PC-3 (cell line): ENCODE results near the gene BSN. TPM values are rescaled to one million over a fixed set of nuclear protein-coding genes. Genes with fewer than 3 reads are reported as not detected.
"Not testable (repeated sequence)": the region's sequence is repeated elsewhere in the genome, so short reads cannot be mapped to it uniquely, and the experiment has no call there.

Experiments used
- ATAC-seq: fragments of 200-7000 bp; cut with Tn5 transposase; 2 replicates; pipeline ENCODE4 v1.9.1; 2020; ENCODE audit warnings: mild to moderate bottlenecking, moderate library complexity
- BruUV-seq: library from RNA; stranded (reverse); fragments of 400-500 nt; replicated peaks from 2 replicates; lab custom pipeline; 2021; lab: Mats Ljungman, UMichigan
- CTCF ChIA-PET: fragments of 300-600 bp; sonication (Branson Sonifier 250); formaldehyde crosslinking; loops from one replicate; lab custom pipeline; 2022; ENCODE audit warnings: antibody characterized with exemption; lab: Charles Lee
- POLR2A ChIA-PET: fragments of 300-600 bp; sonication (Branson Sonifier 250); formaldehyde crosslinking; loops from one replicate; lab custom pipeline; 2022; ENCODE audit warnings: antibody characterized with exemption; ENCODE audit not compliant: unreplicated experiment; lab: Charles Lee
- DNase-seq: peaks from one replicate; pipeline ENCODE4 v3.0.0-alpha.2; 2015
- H2AFZ ChIP-seq: fragments of 300-600 bp; sonication (generic); 2 replicates; pipeline ENCODE4 v1.6.0; 2016; ENCODE audit warnings: antibody characterized with exemption, low read length
- H3F3A ChIP-seq: fragments of 300-600 bp; sonication (generic); one replicate; pipeline ENCODE4 v1.6.0; 2017; ENCODE audit warnings: antibody characterized with exemption, low read length, control low read depth, mild to moderate bottlenecking; ENCODE audit not compliant: unreplicated experiment
- H3K27ac ChIP-seq: fragments of 300-600 bp; sonication (generic); 2 replicates; pipeline ENCODE4 v1.5.1; 2016; ENCODE audit warnings: mild to moderate bottlenecking, low read length
- H3K27me3 ChIP-seq: fragments of 300-600 bp; sonication (generic); 2 replicates; pipeline ENCODE4 v1.6.1; 2016; ENCODE audit warnings: low read length, mixed read lengths
- H3K36me3 ChIP-seq: fragments of 300-600 bp; sonication (generic); 2 replicates; pipeline ENCODE4 v1.6.1; 2016; ENCODE audit warnings: low read depth, mixed run types, low read length, mixed read lengths
- H3K4me1 ChIP-seq: fragments of 300-600 bp; sonication (generic); 2 replicates; pipeline ENCODE4 v1.5.1; 2016; ENCODE audit warnings: low read length; ENCODE audit not compliant: insufficient read depth
- H3K4me2 ChIP-seq: fragments of 300-600 bp; sonication (generic); 2 replicates; pipeline ENCODE4 v1.6.0; 2016; ENCODE audit warnings: low read length
- H3K4me3 ChIP-seq: fragments of 300-600 bp; sonication (generic); 2 replicates; pipeline ENCODE4 v1.5.1; 2016; ENCODE audit warnings: mild to moderate bottlenecking, low read length, mixed read lengths
- H3K79me2 ChIP-seq: fragments of 300-600 bp; sonication (generic); 2 replicates; pipeline ENCODE4 v1.6.1; 2017; ENCODE audit warnings: low read length, mixed read lengths
- H3K9ac ChIP-seq: fragments of 300-600 bp; sonication (generic); 2 replicates; pipeline ENCODE4 v1.6.0; 2016; ENCODE audit warnings: mild to moderate bottlenecking, low read length
- H3K9me2 ChIP-seq: fragments of 300-600 bp; sonication (generic); replicated peaks from 2 replicates; pipeline ENCODE4 v1.6.1; 2016; ENCODE audit warnings: mixed run types, low read length, mixed read lengths
- H3K9me3 ChIP-seq: fragments of 300-600 bp; sonication (generic); 2 replicates; pipeline ENCODE4 v1.6.1; 2016; ENCODE audit warnings: low read length, mixed read lengths
- H4K20me1 ChIP-seq: fragments of 300-600 bp; sonication (generic); 2 replicates; pipeline ENCODE4 v1.6.1; 2016; ENCODE audit warnings: low read length, mixed read lengths
- intact Hi-C: fragments of 100-400 bp; cut with micrococcal nuclease; formaldehyde crosslinking; loops from 2 replicates; pipeline ENCODE4 v1.9.0; 2023
- total RNA-seq: library from RNA; depleted of rRNA; stranded (reverse); fragments of >200 nt; gene quantifications from 2 replicates; pipeline ENCODE4 v1.2.3, GENCODE V29; 2014

BSN gene
- total RNA-seq, 1 experiment from 2014 or later, result 0.80 TPM

DNA sequence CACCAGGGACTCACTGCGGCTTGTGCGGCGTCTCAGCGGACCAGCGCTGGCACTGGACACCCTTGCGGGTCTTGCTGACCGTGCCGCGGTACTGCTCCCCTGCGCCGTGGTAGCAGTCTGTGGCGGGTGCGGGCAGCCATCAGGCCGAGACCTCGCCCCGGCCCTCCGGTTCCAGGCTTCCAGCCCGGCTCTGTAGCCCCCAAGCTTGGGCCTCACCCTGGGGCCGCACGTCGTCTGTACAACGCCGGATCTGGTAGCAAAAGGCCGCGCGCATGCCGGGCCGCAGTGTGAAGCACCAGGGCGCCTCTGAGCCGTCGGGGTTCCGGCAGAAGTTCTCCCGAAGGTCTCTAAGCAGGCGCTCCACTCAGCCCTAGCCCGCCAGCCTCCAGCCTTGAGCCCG is 131.6 kb downstream of the BSN start:
- intact Hi-C loops, H4K20me1 ChIP-seq, H3K9ac ChIP-seq, H3K9me2 ChIP-seq, H3K4me1 ChIP-seq, H3K27me3 ChIP-seq, H3K9me3 ChIP-seq, H3F3A ChIP-seq, H2AFZ ChIP-seq, H3K4me3 ChIP-seq, ATAC-seq, DNase-seq, POLR2A ChIA-PET, H3K4me2 ChIP-seq, BruUV-seq, H3K27ac ChIP-seq, CTCF ChIA-PET: not testable (repeated sequence)
- peaks cover 14% of the 10 kb centered on the region for H3K79me2 ChIP-seq
- H3K36me3 ChIP-seq, result peaks cover 23% of the 10 kb centered on the region; the same call in 1 of the 2 replicates

DNA sequence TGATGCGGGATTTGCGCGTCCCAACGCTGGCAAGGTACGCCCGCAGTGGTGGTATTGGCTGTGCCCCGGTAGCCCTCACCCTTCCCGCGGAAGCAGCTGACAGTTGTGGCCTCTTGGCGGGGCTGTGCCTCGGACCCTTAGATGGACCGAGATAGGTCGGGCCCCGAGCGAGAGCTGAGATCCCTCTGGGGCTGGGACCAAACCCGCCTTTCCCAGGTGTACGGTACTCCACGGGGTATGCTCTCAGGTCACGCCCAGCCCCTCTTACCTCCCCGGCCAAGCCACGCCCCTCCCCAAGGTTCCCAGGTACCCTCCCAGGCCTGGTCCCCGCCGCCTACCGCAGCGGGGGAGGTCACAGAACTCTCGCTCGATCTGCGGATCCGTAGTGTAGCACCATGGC is 132.1 kb downstream of the BSN start:
- ATAC-seq, H3K4me3 ChIP-seq, H3K9me3 ChIP-seq, H3K9ac ChIP-seq, BruUV-seq, H3K9me2 ChIP-seq, CTCF ChIA-PET, POLR2A ChIA-PET, H2AFZ ChIP-seq, H3K4me1 ChIP-seq, H3K27me3 ChIP-seq, DNase-seq, H3K27ac ChIP-seq, H3K4me2 ChIP-seq, H4K20me1 ChIP-seq, intact Hi-C loops, H3F3A ChIP-seq: not testable (repeated sequence)
- peaks cover 18% of the 10 kb centered on the region; the same call in 1 of the 2 replicates for H3K36me3 ChIP-seq
- H3K79me2 ChIP-seq, result peaks cover 18% of the 10 kb centered on the region

DNA sequence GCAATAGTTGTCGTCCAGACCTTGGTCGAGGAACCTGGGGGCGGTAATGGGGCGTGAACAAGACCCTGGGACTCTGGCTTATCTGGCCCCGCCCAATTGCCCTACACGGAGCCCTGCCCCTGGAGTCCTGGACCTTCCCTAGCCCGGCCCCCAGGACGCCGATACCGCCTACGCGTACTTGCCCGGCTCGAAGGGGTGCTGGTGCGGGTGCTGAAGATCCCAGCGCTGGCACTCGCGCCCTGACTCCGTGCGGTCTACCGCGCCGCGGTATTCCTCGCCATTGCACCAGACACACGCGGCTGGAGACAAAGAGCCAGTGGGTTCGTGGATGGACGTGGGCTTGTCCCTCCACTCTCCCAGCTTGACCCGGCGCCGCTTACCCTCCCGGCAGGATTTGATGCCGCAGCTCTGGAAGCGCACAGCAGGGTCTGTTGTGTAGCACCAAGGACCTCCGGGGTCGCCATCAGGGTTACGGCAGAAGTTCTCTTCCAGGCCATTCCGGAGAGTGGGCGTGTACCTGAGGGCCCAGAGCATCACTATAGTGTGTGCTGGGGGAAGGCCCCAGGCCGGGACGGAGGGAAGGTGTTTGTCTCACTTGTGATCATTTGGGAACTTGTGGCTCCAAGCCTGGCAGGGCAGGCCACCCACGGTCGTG is 132.6 kb downstream of the BSN start:
- peaks cover 13% of the 10 kb centered on the region; the same call in 1 of the 2 replicates for H3K36me3 ChIP-seq
- H3K9ac ChIP-seq, H3K9me3 ChIP-seq, DNase-seq, H3F3A ChIP-seq, H3K4me3 ChIP-seq, H3K4me2 ChIP-seq, BruUV-seq, H3K27ac ChIP-seq, ATAC-seq, H3K4me1 ChIP-seq, intact Hi-C loops, CTCF ChIA-PET, H3K27me3 ChIP-seq, POLR2A ChIA-PET, H4K20me1 ChIP-seq, H2AFZ ChIP-seq, H3K9me2 ChIP-seq: not testable (repeated sequence)
- H3K79me2 ChIP-seq, result peaks cover 20% of the 10 kb centered on the region

- intact Hi-C loops, result not testable (repeated sequence)
These were observed 133.1 kb downstream of the BSN start for GRCh38 chr3:49687424-49687795.

GRCh38 chr3:49688338-49689045 is 134.2 kb downstream of the BSN start:
- peak; percentile 2 for ATAC-seq

More at GRCh38 chr3:49687424-49687795, 133.1 kb downstream of the BSN start:
- H3K4me3 ChIP-seq, H3K9me3 ChIP-seq, DNase-seq, H3K27me3 ChIP-seq, H3K36me3 ChIP-seq, H3K4me1 ChIP-seq, BruUV-seq, ATAC-seq, H3K27ac ChIP-seq, H3K4me2 ChIP-seq, POLR2A ChIA-PET, H3K9ac ChIP-seq, H2AFZ ChIP-seq, H3K9me2 ChIP-seq, H4K20me1 ChIP-seq, H3F3A ChIP-seq, CTCF ChIA-PET: not testable (repeated sequence)
- peaks cover 20% of the 10 kb centered on the region for H3K79me2 ChIP-seq

More at GRCh38 chr3:49688338-49689045, 134.2 kb downstream of the BSN start:
- BruUV-seq, H3K9me2 ChIP-seq, H3K4me1 ChIP-seq, H4K20me1 ChIP-seq, intact Hi-C loops, CTCF ChIA-PET, H3F3A ChIP-seq, POLR2A ChIA-PET, H3K36me3 ChIP-seq, H3K27me3 ChIP-seq, H3K9me3 ChIP-seq, DNase-seq: not testable (repeated sequence)
- H3K27ac ChIP-seq, result 0 out of 2 replicates have a peak overlapping the region, but pooled peaks have one; percentile 0
- peaks cover 20% of the 10 kb centered on the region for H3K79me2 ChIP-seq
- H2AFZ ChIP-seq, result peak overlapping the region; percentile 98
- peak overlapping the region; percentile 92 for H3K4me2 ChIP-seq
- peak overlapping the region; percentile 93 for H3K9ac ChIP-seq
- H3K4me3 ChIP-seq, result peak overlapping the region; percentile 96
